ENCODE measurements around the gene SLC16A1.
"Not testable (repeated sequence)": the region's sequence is repeated elsewhere in the genome, so short reads cannot be mapped to it uniquely, and the experiment has no call there.

Gene SLC16A1

GRCh38 chr1:112971006-112971405 lies 15.0 kb upstream of the SLC16A1 start:
- peak; percentile 65 for DNase-seq

- no peak for DNase-seq
These were observed 8.4 kb upstream of the SLC16A1 start for GRCh38 chr1:112964347-112964746.

- no peak for DNase-seq
These were observed 5.1 kb upstream of the SLC16A1 start for GRCh38 chr1:112961072-112961471.

GRCh38 chr1:112960384-112960783 lies 4.4 kb upstream of the SLC16A1 start:
- DNase-seq: no peak

GRCh38 chr1:112958236-112958635 lies 2.2 kb upstream of the SLC16A1 start:
- not testable (repeated sequence) for DNase-seq

- DNase-seq: peak; percentile 90
These were observed 1.3 kb upstream of the SLC16A1 start for GRCh38 chr1:112957133-112957812.

GRCh38 chr1:112956544-112957132 lies 642 bp upstream of the SLC16A1 start:
- no peak for DNase-seq

- DNase-seq: peak; percentile 59
These were observed 837 bp downstream of the SLC16A1 start for GRCh38 chr1:112954945-112955772.

GRCh38 chr1:112954017-112954650 lies 1.9 kb downstream of the SLC16A1 start:
- peak; percentile 17 for DNase-seq

- DNase-seq: no peak
These were observed 5.6 kb downstream of the SLC16A1 start for GRCh38 chr1:112950426-112950825.

GRCh38 chr1:112946683-112947082 lies 9.3 kb downstream of the SLC16A1 start:
- no peak for DNase-seq

- no peak for DNase-seq
These were observed 16.2 kb downstream of the SLC16A1 start for GRCh38 chr1:112939810-112940209.

GRCh38 chr1:112938210-112938609 lies 17.8 kb downstream of the SLC16A1 start:
- DNase-seq: peak; percentile 20

- no peak for DNase-seq
These were observed 18.5 kb downstream of the SLC16A1 start for GRCh38 chr1:112937495-112937894.

GRCh38 chr1:112937070-112937469 lies 18.9 kb downstream of the SLC16A1 start:
- DNase-seq: peak; percentile 54

GRCh38 chr1:112935461-112936111 lies 20.4 kb downstream of the SLC16A1 start:
- DNase-seq: peak; percentile 81

- no peak for DNase-seq
These were observed 21.4 kb downstream of the SLC16A1 start for GRCh38 chr1:112934577-112934976.

GRCh38 chr1:112933820-112934571 lies 22.0 kb downstream of the SLC16A1 start:
- DNase-seq: no peak

GRCh38 chr1:112929979-112930378 lies 26.0 kb downstream of the SLC16A1 start:
- DNase-seq: no peak

- no peak for DNase-seq
These were observed 28.5 kb downstream of the SLC16A1 start for GRCh38 chr1:112927462-112927990.

GRCh38 chr1:112926858-112927257 lies 29.1 kb downstream of the SLC16A1 start:
- DNase-seq: no peak

Measured in fibroblast of skin of abdomen (primary cell).